ENCODE measurements around the gene EVI5.

DNA sequence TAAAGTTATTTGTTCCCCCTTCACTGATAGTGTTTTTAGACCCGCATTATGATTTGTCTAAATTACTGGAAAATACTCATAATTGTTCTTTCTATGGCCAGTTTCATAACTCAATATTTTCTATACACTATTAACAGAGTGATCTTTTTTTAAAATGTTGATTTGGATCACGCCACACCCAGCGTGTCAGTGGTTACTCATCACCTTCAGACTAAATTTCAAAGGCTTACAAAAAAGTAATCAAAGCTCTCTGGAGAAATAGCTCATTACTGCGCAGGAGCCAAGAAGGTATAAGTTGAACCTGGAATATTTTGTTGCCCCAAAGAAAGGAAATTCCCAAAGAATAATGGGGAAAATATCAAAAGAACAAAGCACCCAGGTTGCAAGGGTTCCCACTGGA lies 104.9 kb downstream of the EVI5 start:
- TF ChIP-seq, protein P1, sequence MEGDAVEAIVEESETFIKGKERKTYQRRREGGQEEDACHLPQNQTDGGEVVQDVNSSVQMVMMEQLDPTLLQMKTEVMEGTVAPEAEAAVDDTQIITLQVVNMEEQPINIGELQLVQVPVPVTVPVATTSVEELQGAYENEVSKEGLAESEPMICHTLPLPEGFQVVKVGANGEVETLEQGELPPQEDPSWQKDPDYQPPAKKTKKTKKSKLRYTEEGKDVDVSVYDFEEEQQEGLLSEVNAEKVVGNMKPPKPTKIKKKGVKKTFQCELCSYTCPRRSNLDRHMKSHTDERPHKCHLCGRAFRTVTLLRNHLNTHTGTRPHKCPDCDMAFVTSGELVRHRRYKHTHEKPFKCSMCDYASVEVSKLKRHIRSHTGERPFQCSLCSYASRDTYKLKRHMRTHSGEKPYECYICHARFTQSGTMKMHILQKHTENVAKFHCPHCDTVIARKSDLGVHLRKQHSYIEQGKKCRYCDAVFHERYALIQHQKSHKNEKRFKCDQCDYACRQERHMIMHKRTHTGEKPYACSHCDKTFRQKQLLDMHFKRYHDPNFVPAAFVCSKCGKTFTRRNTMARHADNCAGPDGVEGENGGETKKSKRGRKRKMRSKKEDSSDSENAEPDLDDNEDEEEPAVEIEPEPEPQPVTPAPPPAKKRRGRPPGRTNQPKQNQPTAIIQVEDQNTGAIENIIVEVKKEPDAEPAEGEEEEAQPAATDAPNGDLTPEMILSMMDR (IDR thresholded peaks at IDR 0.05; ENCODE audit: poor library complexity), result no peak
- TF ChIP-seq EZH2phosphoT487 (IDR thresholded peaks at IDR 0.05; ENCODE audit: low read depth, severe bottlenecking, unreplicated experiment) (no peak), EZH2 (IDR thresholded peaks at IDR 0.05; ENCODE audit: borderline replicate concordance) (no peak)

Data from hepatocyte (in vitro differentiated cells).